ENCODE data around the gene FAM3D.
A peak's percentile ranks its signal among the peaks of the same experiment; 100 is the strongest.

The FAM3D gene

GRCh38 chr3:58629629-58630028 is 36.9 kb downstream of the FAM3D start:
- Mint-ChIP-seq H3K36me3 (ENCODE audit: low read depth) (no peaks in the 10 kb centered on the region), H3K4me3 (no peak overlapping the region), H3K27ac (no peak overlapping the region), H3K4me1 (peaks cover 24% of the 10 kb centered on the region), H3K9me3 (no peaks in the 10 kb centered on the region), H3K27me3 (ENCODE audit: low read depth) (peaks cover 14% of the 10 kb centered on the region)
- no peak for TF ChIP-seq CTCF (IDR thresholded peaks at IDR 0.05; ENCODE audit: unreplicated experiment in 3 of 3)

GRCh38 chr3:58628823-58629562 is 37.6 kb downstream of the FAM3D start:
- H3K4me3 Mint-ChIP-seq, result no peak overlapping the region
- no peaks in the 10 kb centered on the region for H3K9me3 Mint-ChIP-seq
- peaks cover 24% of the 10 kb centered on the region for H3K4me1 Mint-ChIP-seq
- H3K27ac Mint-ChIP-seq, result no peak overlapping the region
- no peak for TF ChIP-seq CTCF (IDR thresholded peaks at IDR 0.05; ENCODE audit: unreplicated experiment in 3 of 3)
- H3K36me3 Mint-ChIP-seq (ENCODE audit: low read depth), result no peaks in the 10 kb centered on the region
- H3K27me3 Mint-ChIP-seq (ENCODE audit: low read depth), result peaks cover 19% of the 10 kb centered on the region

GRCh38 chr3:58627941-58628340 is 38.6 kb downstream of the FAM3D start:
- H3K9me3 Mint-ChIP-seq, result no peaks in the 10 kb centered on the region
- H3K4me3 Mint-ChIP-seq, result no peak overlapping the region
- H3K27me3 Mint-ChIP-seq (ENCODE audit: low read depth), result peaks cover 13% of the 10 kb centered on the region
- H3K4me1 Mint-ChIP-seq, result peaks cover 21% of the 10 kb centered on the region
- H3K36me3 Mint-ChIP-seq (ENCODE audit: low read depth), result no peaks in the 10 kb centered on the region
- no peak for TF ChIP-seq CTCF (IDR thresholded peaks at IDR 0.05; ENCODE audit: unreplicated experiment in 3 of 3)
- peak overlapping the region in 1 of 3 experiments; percentile 62 for H3K27ac Mint-ChIP-seq

GRCh38 chr3:58627570-58627885 is 39.0 kb downstream of the FAM3D start:
- no peaks in the 10 kb centered on the region for H3K9me3 Mint-ChIP-seq
- no peaks in the 10 kb centered on the region for H3K36me3 Mint-ChIP-seq (ENCODE audit: low read depth)
- H3K4me3 Mint-ChIP-seq, result no peak overlapping the region
- peaks cover 25% of the 10 kb centered on the region for H3K4me1 Mint-ChIP-seq
- peaks cover 13% of the 10 kb centered on the region for H3K27me3 Mint-ChIP-seq (ENCODE audit: low read depth)
- peak overlapping the region in 1 of 3 experiments; percentile 62 for H3K27ac Mint-ChIP-seq
- TF ChIP-seq CTCF (IDR thresholded peaks at IDR 0.05; ENCODE audit: unreplicated experiment in 3 of 3), result no peak

- no peak overlapping the region for H3K27ac Mint-ChIP-seq
- peaks cover 28% of the 10 kb centered on the region for H3K4me1 Mint-ChIP-seq
- H3K36me3 Mint-ChIP-seq (ENCODE audit: low read depth), result no peaks in the 10 kb centered on the region
Measured at GRCh38 chr3:58626841-58627569, 39.6 kb downstream of the FAM3D start.

More at GRCh38 chr3:58626841-58627569, 39.6 kb downstream of the FAM3D start:
- Mint-ChIP-seq H3K9me3 (no peaks in the 10 kb centered on the region), H3K4me3 (no peak overlapping the region), H3K27me3 (ENCODE audit: low read depth) (peaks cover 16% of the 10 kb centered on the region)
- no peak for TF ChIP-seq CTCF (IDR thresholded peaks at IDR 0.05; ENCODE audit: unreplicated experiment in 3 of 3)
